DND-41 (cell line): ENCODE measurements around the gene GPHN.

Experiments used
- EZH2 ChIP-seq: IDR thresholded peaks from 3 replicates; pipeline ENCODE4 v1.6.1; 2012; ENCODE audit warnings: borderline replicate concordance, low read depth, mild to moderate bottlenecking, moderate library complexity, low read length, inconsistent platforms; ENCODE audit not compliant: severe bottlenecking
- TF ChIP-seq, protein P1 (sequence below): IDR thresholded peaks from 2 replicates; pipeline ENCODE4 v1.5.1; 2012; ENCODE audit warnings: borderline replicate concordance, low read length, moderate library complexity, mild to moderate bottlenecking; ENCODE audit not compliant: poor library complexity, severe bottlenecking; ENCODE audit errors: extremely low read depth

DNA sequence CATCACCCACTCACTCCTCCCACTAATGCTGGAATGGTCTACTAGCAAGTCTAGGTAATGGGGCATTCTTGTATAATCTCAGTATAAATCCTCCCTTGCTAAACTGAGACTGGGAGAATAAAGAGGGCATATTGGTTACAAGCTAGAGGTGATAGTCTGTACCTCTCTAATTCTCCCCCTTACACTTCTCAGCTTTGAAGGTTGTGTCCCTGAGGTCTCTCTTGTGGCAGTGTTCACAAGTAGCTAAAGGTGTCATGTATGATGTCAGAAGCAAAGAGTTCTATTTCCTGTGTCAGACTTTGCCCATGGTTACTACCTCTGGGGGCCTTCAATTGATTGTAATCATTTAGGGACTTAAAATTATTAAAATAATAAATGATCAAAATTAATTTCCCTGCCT, 48.3 kb upstream of the GPHN start:
- TF ChIP-seq, protein P1, sequence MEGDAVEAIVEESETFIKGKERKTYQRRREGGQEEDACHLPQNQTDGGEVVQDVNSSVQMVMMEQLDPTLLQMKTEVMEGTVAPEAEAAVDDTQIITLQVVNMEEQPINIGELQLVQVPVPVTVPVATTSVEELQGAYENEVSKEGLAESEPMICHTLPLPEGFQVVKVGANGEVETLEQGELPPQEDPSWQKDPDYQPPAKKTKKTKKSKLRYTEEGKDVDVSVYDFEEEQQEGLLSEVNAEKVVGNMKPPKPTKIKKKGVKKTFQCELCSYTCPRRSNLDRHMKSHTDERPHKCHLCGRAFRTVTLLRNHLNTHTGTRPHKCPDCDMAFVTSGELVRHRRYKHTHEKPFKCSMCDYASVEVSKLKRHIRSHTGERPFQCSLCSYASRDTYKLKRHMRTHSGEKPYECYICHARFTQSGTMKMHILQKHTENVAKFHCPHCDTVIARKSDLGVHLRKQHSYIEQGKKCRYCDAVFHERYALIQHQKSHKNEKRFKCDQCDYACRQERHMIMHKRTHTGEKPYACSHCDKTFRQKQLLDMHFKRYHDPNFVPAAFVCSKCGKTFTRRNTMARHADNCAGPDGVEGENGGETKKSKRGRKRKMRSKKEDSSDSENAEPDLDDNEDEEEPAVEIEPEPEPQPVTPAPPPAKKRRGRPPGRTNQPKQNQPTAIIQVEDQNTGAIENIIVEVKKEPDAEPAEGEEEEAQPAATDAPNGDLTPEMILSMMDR = no peak
- TF ChIP-seq EZH2 = no peak
